GM10248 (cell line): Measurements from ENCODE around the gene PHF2.

Experiments
- CTCF ChIA-PET: fragments of 300-600 bp; sonication (Branson Sonifier 250); formaldehyde crosslinking; extraction: SDS; loops from one replicate; lab custom pipeline; 2021; ENCODE audit warnings: antibody characterized with exemption; lab: Yijun Ruan, JAX
- POLR2A ChIA-PET: fragments of 350-650 bp; sonication (Branson Sonifier 250); formaldehyde crosslinking; extraction: SDS; loops from one replicate; lab custom pipeline; 2020; ENCODE audit warnings: antibody characterized with exemption; lab: Yijun Ruan, JAX
- DNase-seq: peaks from one replicate; pipeline ENCODE4 v3.0.0; 2012; ENCODE audit errors: extremely low spot score
- TF ChIP-seq, protein P1 (sequence below): IDR thresholded peaks from 2 replicates; pipeline ENCODE4 v1.5.1; 2012; ENCODE audit warnings: mild to moderate bottlenecking, low read depth; ENCODE audit errors: extremely low read depth, missing control alignments, control extremely low read depth

Gene PHF2

DNA sequence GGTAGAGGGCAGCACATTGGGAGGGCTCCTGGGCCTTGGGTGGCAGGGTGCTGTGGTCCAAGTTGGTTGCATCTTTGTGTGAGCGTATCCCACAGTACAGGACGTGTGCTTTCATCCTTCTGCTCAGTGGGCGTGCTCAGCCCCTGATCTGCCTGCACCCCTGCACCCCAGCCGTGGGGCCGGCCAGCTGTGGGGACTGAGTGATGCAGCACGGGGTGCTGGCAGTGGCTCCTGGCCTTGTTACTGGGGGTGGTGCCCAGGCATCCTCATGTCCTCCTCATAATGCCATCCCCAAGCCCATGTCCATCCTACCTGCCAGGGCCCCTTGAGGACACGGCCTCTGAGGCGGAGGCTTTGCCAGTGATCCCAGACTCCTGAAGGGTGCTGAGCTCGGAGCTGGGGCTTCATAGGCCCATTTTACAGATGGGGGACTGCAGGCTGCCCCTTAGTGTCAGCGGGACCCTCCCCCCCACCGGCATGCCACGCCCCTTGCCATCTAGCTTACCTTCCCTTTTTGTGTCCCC lies 100.7 kb downstream of the PHF2 start:
- TF ChIP-seq, protein P1, sequence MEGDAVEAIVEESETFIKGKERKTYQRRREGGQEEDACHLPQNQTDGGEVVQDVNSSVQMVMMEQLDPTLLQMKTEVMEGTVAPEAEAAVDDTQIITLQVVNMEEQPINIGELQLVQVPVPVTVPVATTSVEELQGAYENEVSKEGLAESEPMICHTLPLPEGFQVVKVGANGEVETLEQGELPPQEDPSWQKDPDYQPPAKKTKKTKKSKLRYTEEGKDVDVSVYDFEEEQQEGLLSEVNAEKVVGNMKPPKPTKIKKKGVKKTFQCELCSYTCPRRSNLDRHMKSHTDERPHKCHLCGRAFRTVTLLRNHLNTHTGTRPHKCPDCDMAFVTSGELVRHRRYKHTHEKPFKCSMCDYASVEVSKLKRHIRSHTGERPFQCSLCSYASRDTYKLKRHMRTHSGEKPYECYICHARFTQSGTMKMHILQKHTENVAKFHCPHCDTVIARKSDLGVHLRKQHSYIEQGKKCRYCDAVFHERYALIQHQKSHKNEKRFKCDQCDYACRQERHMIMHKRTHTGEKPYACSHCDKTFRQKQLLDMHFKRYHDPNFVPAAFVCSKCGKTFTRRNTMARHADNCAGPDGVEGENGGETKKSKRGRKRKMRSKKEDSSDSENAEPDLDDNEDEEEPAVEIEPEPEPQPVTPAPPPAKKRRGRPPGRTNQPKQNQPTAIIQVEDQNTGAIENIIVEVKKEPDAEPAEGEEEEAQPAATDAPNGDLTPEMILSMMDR: no peak
- POLR2A ChIA-PET: no interaction called here
- CTCF ChIA-PET: interaction anchor here (7.3 kb wide), 1 partner anchor 326 kb away, joined by 38 read pairs; no protein-coding TSS in a partner anchor
- no peak for DNase-seq

DNA sequence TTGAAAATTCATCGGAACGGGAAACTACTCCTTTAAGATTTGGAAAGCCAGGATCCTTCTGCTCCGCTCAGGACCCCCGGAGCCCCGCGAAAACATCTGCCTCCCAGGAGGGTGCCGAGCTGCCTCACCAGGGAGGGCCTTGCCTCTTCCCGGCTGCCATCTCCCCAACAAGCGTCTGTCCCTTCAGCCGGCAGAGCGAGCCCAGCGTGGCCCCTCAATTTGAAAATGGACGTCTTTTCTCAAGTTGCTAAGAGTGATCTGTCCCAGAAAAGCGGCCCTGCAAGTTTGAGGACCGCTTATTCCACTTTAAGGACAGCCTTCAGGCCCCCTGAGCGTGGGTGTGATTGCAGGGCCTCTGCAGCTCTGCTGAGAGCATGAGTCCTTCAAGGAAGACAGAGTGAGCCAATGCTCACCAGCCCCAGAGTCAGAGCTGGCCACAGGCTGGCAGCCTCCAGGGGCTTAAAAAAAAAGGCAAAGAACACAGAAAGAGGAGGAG lies 101.3 kb downstream of the PHF2 start:
- ChIA-PET CTCF (interaction anchor here (6.5 to 7.3 kb wide), 2 partner anchors 285 to 325 kb away, joined by 38 to 58 read pairs; no protein-coding TSS in a partner anchor), POLR2A (no interaction called here)

DNA sequence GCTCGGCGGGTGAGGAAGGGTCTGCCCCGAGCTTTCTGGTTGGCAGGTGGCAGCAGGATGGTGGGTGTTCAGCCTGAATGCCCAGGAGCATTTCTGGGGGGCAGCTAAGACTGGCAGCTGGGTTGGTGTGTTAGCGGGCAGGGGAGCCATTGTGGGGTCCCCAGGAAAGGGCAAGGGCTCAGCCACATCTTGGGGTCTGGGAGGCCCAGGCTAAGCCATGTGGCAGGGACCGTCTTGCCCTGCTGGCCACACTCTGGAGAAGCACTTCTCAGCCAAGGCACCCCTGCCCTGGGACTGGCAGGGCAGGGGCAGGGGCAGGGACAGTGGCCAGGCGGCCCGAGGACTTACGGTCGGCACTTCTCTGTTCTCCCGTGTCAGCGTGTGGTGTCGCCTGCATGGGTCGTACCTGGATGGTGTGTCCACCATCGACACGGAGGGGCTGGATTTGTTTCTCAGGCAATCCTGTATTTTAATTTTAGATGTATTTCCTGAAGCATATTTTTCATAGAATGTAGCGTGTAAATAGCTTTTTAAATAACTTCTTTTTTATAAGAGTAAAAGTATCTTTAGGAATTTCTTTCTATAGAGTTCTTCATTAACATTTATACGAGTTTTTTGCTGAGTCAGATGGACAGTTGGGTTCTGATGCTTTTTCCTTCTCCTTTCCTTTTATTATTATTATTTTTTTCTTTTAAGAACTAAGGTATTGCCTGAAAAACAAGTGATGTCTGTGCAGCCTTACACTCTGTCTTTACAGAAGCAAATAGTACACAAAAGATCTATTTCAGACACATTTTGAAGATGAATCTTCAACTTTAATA lies 102.0 kb downstream of the PHF2 start:
- ChIA-PET CTCF (interaction anchor here (1.0 to 7.3 kb wide), 5 partner anchors 181 to 324 kb away, joined by 3 to 58 read pairs (median 8); no protein-coding TSS in a partner anchor), POLR2A (no interaction called here)
- no peak for DNase-seq
- TF ChIP-seq, protein P1: no peak

More for the DNA sequence above, 101.3 kb downstream of the PHF2 start:
- TF ChIP-seq, protein P1: no peak
- DNase-seq: no peak

DNA sequence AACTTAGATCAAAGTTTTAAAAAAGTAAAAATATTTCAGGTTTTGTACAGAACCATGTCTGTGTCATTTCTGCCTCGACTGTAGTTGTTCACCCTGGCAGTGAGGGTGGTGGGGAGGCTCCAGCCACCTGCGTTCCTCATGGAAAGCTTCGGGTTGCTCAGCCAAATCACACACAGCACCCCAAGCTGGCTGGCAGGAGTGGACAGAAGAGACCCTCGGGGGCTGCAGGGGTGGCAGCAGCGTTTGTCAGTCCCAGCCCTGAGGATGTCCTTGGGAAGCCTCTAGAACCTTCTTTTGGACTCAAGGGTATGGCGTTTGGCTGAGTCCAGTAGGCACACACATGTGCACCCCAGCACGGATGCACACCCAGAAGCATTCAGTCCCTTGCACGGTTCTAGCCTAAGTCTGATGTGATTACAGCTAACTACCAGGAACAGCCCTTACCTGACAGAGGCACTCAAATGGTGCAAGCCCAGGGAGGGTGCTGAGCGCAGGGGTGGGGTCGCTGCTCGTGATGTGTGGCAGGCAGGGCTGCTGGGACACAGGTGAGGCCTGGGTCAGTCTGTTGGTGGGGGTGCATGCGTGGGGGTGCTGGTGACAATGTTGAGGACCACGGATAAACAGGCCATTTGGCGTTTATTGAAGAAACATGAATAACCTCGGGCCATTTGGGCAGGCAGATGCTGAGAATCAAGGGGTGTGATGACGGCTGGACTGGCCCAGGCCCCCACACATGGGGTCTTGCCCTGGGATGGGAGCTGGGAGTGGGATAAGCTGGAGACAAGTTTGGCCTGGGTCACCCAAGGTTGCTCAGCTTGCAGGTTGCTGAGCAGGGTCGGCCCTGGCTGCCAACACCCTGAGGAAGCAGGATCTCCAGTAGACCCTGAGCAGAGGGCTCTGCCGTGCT lies 103.4 kb downstream of the PHF2 start:
- no peak for DNase-seq
- TF ChIP-seq, protein P1: no peak
- CTCF ChIA-PET: interaction anchor here (1.0 to 7.3 kb wide), 11 partner anchors 11 to 549 kb away, joined by 3 to 58 read pairs (median 7); no protein-coding TSS in a partner anchor
- POLR2A ChIA-PET: no interaction called here

DNA sequence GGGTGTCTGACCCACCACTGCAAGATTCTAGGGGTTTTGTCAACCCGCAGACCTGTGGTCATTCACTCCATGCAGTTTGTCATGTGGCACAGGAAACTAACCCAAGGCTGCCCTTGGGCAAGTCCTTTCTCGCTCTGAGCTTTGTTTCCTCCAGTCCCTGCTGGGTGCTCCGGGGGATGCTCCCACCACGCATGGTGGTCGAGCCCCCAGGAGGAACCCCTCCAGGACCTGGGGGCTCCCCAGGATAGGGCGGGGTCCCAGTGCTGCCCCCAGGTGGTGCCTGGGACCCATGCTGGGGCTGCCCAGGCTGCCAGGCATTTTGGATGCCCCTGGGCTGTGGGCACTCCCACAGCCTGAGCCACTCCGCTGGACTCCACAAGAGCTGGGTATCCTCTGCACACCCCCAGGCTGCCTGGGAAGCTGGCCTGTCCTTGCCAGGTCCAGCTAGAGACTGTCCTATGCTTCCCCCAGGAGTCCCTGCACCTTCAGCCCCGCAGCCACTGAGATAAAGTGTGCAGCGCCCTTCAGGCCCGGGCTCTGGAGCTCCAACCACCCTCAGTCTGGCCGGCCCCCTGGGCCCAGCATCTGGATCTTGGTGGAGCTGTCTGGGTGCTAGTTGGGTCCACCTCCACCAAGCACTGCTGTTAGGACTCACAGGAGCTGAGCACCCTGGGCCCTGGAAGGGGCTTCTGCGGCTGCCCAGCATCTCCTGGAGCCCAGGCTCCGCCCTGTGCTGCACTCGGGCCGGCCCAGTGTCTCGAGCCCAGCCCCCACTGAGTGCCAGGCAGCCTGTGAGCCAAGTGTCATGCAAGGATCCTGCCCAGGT lies 104.3 kb downstream of the PHF2 start:
- TF ChIP-seq, protein P1: no peak
- DNase-seq: no peak
- ChIA-PET POLR2A (no interaction called here), CTCF (interaction anchor here (1.3 to 7.3 kb wide), 14 partner anchors 10 to 550 kb away, joined by 3 to 58 read pairs (median 6); no protein-coding TSS in a partner anchor)
